Inferior parietal cortex (tissue), 1 donor: ENCODE data around the gene BMPER.

Experiments
- DNase-seq: peaks from one replicate; pipeline ENCODE4 v3.0.0-alpha.2; 2016; ENCODE audit errors: extremely low spot score

The BMPER gene

DNA sequence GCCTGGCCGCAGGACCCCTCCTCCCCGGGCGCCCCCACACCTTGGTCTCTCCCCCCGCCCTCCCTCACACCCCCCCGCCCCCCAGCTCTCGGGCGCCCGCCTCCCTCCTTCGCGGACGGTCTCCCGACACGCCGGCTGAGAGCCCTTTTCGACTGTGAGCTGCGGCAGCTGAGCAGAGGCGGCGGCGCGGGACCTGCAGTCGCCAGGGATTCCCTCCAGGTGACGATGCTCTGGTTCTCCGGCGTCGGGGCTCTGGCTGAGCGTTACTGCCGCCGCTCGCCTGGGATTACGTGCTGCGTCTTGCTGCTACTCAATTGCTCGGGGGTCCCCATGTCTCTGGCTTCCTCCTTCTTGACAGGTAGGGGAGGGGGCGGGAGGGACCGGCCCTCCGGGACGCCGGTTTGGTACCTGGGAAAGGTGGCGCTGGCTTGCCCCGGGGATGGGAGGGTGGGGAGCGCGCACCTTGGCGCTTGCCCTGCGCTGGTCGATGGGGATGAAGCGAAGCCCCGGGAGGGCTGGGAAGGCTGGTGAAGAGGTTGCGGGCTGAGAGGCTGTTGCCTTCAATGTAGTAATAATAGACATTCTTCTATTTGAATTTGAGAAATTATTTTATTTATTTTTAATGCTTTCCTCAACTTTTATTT, at the start of gene BMPER:
TSS of gene BMPER (plus strand) at position 151 of the 644 bp plus-strand sequence. CDS start at position 226, 75 bp downstream.
- DNase-seq = no peak

DNA sequence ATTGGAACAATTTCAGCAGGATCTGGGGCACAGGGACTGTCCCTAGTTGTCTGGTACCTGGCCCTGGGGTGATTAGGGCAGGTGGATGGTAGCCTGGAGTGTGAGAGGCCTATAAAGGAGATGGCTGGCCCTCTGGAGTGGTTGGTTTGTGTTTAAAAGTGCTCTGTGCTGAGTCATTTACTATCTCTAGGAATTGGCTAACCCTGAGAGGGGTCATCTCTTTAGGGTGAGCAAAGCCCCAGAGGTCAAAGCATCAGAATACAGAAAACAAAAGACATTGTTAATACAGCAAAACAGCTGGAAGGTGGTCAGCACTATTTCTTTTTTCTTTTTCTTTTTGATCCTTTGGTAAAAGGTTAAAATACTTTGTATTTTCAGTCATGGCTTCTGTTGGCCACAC, 43.4 kb upstream of the BMPER start:
- DNase-seq = no peak

DNA sequence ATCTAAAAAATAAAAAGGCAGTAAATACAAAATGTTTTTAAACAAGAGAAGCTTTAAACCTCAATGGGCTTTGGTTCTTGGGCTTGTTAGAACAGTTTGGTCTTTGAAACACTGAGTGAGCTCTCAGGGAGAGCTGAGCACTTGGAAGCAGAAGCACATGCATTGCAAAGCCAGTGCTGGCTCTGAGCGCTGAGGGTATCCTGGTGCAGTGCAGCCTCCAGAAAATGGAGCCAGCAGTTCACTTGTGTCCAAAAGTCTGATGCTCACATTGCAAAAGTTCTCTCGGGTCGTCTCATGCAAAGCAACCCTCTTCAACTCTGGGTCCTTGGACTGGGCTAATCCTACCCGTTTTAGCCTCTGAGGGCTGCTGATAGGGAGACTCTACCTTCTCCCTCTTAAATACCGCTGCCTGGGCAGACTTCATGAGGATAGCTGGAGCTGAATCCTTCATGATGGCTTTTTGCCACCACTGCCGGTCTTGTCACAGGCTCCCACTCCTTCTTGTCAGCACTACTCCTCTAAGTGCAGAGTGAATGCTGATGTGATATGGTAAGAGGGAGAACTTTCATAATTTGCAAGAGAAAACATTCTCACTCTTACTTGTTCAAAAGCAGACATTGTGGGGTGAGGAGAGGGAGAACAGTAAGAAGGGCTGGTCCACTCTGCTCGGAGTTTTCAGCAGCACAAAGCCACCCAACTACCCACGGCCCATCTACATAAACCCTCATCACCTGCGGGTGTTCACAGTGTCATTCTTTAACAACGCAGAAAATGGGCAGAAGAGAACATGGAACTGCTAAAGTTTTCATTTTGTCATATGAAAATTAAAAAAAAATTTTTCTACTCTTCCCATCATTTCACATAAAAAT, 42.2 kb upstream of the BMPER start:
- DNase-seq = peak; percentile 50

DNA sequence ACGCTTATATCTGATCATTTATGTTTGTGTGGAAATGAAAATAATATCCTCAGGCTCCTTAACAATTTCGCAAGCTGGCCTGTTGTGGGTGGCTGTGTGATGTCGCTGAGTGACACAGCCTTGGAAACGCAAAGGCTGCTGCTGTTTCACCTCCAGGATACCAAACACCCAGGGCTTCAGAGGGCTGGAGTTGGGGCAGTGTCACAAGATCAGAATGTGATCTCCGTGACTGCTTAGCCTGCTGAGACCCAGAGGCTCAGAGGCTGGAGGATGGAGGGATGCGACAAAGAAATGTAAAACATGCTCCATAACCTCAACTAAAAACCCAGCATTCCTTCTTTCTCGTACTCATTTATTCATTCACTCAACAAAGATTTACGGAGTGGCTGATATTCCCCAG, 37.2 kb upstream of the BMPER start:
- no peak for DNase-seq

DNA sequence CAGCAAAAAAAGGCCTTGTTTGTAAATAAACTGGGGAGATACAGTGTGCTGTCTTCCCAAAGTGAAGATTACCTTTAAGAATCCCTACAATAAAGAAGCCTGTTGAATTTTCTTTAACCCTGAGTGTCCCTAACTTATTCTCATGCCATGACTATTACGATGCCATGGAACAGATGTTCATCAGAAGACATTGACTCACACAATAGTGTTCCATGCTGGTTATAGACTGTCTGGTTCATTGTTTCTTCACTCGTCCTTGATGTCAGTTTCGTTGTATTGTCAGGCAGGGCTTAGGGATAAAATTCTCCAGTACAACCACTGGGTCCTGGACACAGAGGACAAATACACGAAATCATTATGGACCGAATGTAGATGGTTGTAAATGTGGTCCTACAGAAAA, 36.2 kb upstream of the BMPER start:
- no peak for DNase-seq

DNA sequence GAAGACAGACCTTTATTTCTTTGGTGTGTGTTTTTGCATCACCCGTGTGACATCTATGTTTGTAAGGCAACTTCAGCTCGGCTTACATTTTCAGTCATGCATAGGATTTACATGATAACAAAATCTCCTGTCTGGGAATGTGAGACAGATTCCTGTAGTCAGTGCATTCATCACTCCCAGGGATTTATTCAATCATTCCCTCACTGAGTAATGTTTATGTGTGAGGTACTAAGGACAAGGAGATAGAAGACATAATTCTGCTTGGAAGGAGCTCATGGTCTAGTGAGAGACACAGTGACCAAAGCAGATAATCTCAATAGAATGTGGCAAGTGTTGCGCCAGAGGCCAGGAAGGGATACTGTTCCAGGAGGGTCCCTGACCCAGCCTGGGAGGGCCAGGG, 35.2 kb upstream of the BMPER start:
- DNase-seq = no peak

DNA sequence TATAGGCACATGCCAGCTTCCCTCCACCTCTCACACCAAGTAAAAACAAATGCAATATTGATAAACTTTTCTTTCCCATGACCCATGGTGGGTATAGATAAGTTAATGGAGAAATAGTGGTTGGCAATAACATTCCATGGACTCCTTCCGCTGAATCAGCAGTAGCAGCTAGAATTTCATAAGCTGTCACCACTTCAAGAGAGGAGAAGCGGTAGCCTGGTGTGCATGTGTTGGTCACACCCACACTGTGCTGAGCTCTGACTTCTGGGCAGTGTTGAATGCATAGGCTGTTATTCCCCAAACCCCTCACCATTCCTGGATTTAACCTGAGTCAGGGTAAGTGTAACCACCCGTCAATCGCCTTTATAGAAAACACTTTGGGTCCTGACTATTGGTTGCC, 32.5 kb upstream of the BMPER start:
- no peak for DNase-seq

DNA sequence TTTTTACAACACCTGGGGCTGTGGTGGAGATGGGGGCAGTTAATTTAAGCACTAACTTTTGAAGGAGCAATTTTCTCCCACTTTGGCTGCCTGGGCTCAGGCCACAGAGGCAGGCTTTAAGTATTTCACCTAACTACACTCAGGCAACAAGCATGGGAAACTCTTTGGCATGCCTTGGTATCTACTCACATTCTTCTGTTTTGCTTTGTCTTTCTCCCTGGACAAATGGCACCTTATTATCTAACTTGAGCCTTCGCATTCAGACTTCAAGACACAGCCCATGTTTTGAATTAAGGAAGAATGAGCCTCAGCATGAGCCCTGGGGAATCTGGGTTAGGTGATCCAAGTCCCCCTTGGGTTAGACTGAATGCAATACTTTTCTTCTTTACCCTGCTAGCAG, 31.8 kb upstream of the BMPER start:
- no peak for DNase-seq

DNA sequence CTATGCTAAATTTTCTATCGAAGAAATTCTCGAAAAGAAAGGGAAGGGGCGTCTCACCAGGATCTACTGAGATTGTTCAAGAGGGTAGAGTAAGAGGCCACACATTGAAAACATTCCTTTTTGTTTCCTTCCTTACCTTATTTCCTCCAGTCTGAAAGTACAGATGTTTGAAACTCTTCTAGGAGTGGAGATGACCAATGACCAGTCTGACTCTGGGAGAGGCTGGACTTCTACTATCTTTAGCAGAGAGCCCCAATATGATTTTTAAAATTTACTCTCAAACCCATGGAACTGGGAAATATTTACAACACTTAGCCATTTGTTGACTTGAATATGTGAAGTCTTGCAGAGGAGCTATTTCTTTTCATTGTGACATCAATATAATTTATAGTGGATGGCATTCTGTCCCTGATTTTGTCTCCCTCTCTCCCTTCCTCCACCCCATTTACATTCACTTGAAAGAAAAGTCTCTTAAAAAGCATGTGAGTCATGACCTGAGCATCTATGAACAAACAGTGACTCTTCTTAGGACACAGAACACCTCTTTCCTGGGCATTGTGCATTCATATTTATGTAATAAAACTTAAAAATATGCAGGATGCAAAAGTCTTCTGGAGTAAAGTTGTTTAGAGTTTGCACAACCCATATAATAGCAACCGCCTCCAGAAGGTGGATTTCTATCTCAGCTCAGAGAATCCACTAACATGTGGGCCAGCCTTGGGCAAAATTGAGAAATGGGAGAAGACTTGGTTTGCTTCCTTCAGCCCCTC, 31.2 kb upstream of the BMPER start:
- DNase-seq = no peak

DNA sequence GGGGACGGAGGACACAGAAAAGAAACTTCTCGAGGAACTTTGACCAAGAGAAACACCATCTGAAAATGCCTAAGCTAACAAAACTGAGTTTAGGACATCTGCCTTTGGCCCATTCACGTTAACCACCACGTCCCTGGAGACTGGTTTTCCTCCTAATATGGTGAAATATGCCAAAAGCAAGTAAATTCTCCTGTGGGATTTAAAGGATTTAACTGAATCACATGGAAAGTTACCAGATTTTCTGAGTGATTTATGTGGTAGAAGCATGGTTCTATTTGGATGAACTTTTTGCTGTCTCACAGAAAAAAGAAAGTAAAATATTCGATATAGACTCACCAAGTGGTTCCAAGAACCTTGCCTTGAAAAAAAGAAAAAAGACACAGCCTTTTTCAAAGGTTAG, 30.4 kb upstream of the BMPER start:
- DNase-seq = no peak

DNA sequence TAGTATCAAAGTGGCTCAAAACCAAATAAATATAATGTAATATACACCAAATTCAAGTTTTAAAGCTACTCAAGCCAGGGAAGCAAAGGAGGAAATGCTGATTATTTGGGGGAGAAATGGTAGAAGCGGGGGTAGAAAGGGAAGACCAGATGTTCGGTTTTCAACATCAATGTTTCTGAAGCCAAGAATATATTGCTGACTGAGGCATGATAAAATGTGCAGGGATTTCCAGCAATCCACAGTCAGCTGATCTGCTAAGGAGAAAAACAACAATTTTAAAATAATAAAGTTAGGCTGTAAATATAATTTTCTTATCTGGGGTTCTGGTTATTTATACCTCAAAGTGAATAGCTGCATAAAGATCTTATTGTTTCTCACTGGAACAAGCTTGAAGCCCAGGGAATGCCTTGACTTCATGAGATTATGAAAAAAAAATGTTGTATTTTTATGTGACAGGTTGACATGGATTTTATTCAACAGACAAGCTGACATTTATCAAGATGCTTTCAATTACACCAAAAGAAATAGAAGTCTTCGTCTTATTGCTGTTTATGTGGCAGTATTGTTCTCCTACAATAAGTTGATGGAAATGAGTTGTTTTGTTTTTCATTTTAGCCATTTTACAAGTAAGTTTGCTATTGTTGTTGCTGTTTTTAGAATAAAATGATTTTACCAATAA, 28.6 kb upstream of the BMPER start:
- DNase-seq = no peak

DNA sequence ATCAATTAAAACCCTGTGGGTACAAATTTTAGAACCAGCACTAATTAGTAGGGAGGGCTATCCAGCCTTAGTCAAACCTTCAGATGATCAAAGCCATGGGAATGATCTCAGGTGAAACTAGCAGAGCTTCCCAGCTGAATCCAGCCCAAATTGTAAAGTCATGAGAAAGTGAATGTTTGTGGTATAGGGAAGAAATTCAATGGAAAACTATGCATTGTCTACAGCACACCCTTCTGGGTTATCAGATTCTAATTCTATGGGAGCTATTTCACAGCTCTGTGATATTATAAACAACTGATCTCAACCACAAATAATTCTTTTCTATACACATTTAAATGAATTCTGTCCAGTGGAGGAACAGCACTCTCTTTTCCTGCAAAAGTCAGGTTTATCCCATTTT, 24.6 kb upstream of the BMPER start:
- DNase-seq = no peak

DNA sequence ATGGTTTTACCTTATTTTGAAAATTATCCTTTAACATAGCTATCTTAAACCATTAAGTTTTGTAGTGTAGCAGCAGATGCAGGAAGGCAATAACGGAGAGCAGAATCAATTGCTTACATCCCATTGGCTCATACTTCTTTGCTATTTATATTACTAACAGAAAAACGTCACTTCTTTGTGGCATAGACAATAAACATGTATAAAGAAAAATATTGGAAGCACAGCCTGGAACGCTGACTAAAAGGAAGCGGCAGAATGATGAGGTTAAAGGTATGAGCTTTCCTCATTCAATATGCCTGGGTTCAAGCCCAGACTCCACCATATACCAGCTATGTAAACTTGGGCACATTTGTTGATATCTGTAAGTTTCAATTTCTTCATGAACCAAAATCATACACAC, 24.0 kb upstream of the BMPER start:
- DNase-seq = no peak

DNA sequence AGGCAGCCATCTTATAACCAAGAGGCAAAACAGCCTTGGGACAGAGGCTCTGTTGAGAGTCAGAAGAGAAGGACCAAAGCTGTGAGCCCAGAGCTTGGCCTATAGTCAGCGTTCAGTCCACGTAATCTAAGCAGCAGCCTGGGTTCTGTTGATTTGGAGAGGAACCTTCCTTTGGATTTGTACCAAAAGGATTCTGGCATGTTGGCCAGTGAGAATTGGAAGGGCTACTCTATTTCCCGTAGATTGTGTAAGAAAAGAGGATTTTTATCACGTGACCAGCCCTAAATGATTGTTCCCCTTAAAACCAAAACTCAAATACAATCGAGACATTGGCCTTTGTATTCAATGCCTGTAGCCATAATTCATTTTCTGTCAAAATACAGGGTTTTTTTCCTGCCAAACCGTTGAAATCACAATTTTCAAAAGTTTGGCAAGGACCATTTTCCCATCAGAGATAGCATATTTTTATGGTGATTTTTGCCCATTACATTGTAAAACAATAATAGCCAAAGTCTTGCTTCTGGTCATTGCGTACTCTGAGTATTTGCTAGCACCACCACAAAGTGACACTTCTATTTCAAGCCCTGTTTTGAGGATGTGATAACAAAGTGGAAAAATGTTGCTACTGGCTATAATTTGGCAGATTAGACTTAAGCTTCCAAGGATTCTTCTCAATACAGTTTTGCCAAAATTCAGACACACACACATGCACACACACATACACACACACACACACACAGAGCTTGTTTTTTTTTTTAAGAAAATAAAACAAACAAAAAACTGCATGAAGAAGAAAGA, 23.1 kb upstream of the BMPER start:
- no peak for DNase-seq

DNA sequence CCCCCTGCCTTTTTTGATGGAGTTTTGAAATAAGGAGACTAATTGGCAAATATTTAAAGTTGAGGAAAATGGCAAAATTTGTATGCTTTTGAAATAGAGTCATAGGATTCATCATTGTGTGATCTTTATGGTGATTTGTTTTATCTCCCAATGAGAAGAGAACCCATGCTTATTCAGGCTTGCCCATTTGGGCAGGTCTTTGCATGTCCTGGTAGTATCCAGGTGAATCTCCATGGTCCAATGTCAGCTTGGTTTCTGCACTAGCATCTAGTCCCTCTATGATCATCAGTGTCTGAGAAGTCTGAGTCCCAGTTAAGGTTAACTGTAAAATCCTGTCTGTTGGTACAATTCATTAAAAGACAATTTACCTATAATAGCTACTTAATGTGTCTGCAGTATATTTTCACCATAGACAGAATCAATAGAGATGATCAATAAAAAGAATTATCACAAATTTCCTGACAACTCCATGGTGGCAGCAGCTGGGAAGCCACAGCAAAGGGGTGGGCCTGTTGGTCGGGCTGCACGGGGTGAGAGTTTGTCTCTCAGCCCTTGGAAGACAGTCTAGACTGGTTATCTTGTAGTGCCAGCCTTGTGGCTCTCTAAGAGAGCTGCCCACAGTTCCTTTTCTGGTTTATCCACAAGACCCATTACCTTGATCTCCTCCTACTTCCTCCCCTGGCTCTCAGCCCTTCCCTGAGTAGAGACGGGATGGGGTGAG, 22.2 kb upstream of the BMPER start:
- DNase-seq = no peak

DNA sequence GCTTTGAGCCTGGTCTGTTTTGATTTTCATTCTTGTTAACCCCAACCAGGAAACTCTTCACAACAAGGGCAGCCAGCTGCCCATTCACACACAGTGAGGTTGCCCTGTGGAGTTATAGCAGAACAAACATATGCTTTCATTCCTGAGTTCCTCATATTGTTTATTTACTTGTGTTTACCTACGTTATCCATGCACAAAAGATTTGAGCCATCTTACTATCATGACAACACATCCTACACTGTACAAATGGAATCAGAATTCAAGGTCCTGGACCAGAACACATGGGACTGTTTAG, 21.7 kb upstream of the BMPER start:
- DNase-seq = no peak

DNA sequence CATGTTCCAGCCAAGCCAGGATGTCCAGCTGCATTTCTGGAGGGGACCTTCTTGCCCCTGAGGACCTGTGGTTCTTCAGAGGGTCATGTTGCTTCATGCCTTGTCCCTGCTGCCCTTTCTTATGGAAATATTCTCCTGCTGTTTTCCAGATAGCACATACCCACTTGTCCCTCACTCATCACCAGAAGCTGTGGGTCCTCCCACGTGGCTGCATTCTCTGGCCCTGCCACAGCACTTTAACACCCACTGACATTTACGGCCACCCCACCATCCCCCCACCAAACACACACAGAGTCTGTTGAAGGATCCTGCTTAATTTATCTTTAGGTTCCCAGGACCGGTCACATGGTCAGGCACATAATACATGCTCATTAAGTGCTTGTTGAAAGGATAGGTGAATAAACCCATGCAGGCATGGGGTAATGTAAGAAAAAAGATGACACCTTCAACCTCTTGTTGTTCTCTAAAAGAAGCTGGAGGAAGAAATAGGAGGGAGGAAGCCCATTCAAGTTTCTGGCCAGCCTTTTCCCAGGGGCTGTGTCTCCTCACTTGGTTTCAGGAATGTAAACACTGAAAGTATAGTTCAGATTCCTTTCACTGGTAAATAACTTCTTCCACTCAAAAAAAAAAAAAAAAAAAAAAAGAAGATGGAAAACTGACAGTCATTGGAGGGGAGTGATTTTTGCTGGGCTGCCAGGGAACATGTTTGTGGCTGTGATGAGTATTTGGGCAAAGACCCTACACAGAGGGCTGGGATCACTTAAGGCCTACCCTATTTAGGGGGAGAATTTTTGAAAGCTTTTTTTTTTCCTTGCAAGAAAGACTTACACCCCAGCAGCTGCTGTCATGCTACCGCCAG, 19.8 kb upstream of the BMPER start:
- DNase-seq = no peak

DNA sequence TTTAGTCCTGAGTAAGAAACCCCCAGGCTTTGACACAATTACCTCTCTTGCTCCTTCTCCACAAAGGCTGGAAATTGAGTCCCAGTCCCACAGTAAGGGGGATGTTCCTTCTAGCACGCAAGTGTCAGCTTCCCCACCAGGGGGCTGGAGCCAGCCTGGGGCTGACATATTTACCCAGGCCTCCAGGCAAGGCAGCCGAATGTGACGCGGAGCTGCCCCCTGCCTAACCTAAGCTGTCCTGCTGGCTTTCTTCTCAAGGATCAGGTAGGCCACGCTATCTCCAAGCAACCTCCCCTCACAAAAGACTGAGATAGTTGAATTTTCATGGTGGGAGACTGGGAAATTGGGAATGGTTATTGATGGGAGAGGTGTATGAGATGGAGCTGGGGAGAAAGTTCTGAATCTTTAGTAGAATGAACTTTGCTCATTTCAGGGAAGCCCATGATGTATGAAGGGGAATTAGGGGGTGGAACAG, 19.2 kb upstream of the BMPER start:
- DNase-seq = no peak

DNA sequence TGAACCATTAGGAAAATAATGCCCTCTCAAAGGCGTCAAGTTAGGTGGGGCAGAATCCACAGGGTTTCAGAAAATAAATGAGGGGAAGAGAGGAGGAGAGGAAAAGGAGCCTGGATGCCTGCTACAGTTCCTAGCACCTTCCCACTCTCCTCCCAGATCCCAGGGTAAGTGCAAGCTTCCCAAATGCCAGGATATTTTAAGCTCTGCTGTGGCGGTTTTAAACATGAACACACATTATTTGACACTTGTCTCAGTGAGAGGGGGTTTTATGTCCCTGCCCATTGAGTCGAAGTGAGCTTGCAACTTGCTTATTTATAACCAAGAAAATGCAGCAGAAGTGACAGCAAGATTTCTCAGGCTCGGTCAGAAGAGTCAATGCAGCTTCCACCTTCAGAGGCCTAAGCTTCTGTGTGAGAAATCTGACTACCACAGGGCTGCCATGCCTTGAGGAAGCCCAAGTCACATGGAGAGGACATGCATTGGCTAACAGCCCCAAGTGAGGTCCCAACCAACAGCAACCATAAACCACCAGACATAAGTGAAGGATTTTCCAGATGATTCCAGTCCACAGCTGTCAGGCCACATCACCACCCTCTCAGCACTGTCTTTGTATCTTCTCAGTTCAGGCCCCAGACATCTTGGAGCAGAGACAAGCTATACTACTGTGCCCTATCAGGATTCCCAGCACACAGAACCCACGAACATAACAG, 17.9 kb upstream of the BMPER start:
- peak; percentile 45 for DNase-seq
